ENCODE measurements around the gene AMACR.

The AMACR gene

GRCh38 chr5:34005681-34006080 lies 2.2 kb downstream of the AMACR start:
- no peak for DNase-seq

GRCh38 chr5:34005211-34005610 lies 2.6 kb downstream of the AMACR start:
- no peak for DNase-seq

GRCh38 chr5:34003941-34004340 lies 3.9 kb downstream of the AMACR start:
- no peak for DNase-seq

- DNase-seq, result no peak
Measured at GRCh38 chr5:34002629-34003328, 5.1 kb downstream of the AMACR start.

- no peak for DNase-seq
Measured at GRCh38 chr5:34001241-34001841, 6.5 kb downstream of the AMACR start.

GRCh38 chr5:33999978-34000377 lies 7.9 kb downstream of the AMACR start:
- DNase-seq, result no peak

- peak; percentile 88 for DNase-seq
Measured at GRCh38 chr5:33997331-33997983, 10.4 kb downstream of the AMACR start.

GRCh38 chr5:33995865-33996264 lies 12.0 kb downstream of the AMACR start:
- DNase-seq, result peak; percentile 69

GRCh38 chr5:33994845-33995244 lies 13.0 kb downstream of the AMACR start:
- DNase-seq, result peak; percentile 95

- DNase-seq, result no peak
Measured at GRCh38 chr5:33992864-33993263, 15.0 kb downstream of the AMACR start.

GRCh38 chr5:33985447-33985846 lies 22.4 kb downstream of the AMACR start:
- DNase-seq, result no peak

- peak; percentile 74 for DNase-seq
Measured at GRCh38 chr5:33984671-33985124, 23.2 kb downstream of the AMACR start, which contains the start of gene SLC45A2. Gene SLC45A2, minus strand, starts transcription at chr5:33984693. Its CDS starts 110 bp downstream, at chr5:33984583.

- no peak for DNase-seq
Measured at GRCh38 chr5:33984178-33984577, 23.7 kb downstream of the AMACR start.

- peak; percentile 26 for DNase-seq
Measured at GRCh38 chr5:33981408-33982162, 26.3 kb downstream of the AMACR start.

- DNase-seq, result no peak
Measured at GRCh38 chr5:33980030-33980429, 27.8 kb downstream of the AMACR start.

- no peak for DNase-seq
Measured at GRCh38 chr5:33978306-33978705, 29.5 kb downstream of the AMACR start.

- no peak for DNase-seq
Measured at GRCh38 chr5:33976307-33976706, 31.5 kb downstream of the AMACR start.

GRCh38 chr5:33975852-33976251 lies 32.0 kb downstream of the AMACR start:
- DNase-seq, result no peak

GRCh38 chr5:33973271-33973670 lies 34.6 kb downstream of the AMACR start:
- DNase-seq, result no peak

- peak; percentile 67 for DNase-seq
Measured at GRCh38 chr5:33969572-33970452, 38.0 kb downstream of the AMACR start.

- peak; percentile 27 for DNase-seq
Measured at GRCh38 chr5:33968211-33969005, 39.4 kb downstream of the AMACR start.
